Activated T-helper 2 cell treated with anti-CD3 and anti-CD28 coated beads, Interferon-gamma antibody, Interleukin-2, Interleukin-4, amounts not matched to agents 10 μg/mL and 5 μg/mL and 100 μg/mL, durations not matched to agents 14 hours and 24 hours and 36 hours (primary cell): Measurements from ENCODE around the gene TMEM101. TPM values are rescaled to one million over a fixed set of nuclear protein-coding genes. Genes with fewer than 3 reads are reported as not detected.
A peak's percentile ranks its signal among the peaks of the same experiment; 100 is the strongest.
"Not testable (repeated sequence)": the region's sequence is repeated elsewhere in the genome, so short reads cannot be mapped to it uniquely, and the experiment has no call there.

ENCODE experiments used
- DNase-seq: peaks from one replicate; pipeline ENCODE4 v3.0.0; 2021; ENCODE audit warnings: low spot score
- H3K27ac Mint-ChIP-seq: one replicate; pipeline ENCODE4 v1.8.0; 2021; ENCODE audit warnings: mixed read lengths
- H3K27me3 Mint-ChIP-seq: one replicate; pipeline ENCODE4 v1.8.0; 2021; ENCODE audit warnings: low read depth, mixed read lengths
- H3K36me3 Mint-ChIP-seq: one replicate; pipeline ENCODE4 v1.8.0; 2021; ENCODE audit warnings: low read depth, mixed read lengths
- H3K4me1 Mint-ChIP-seq: one replicate; pipeline ENCODE4 v1.8.0; 2021; ENCODE audit warnings: low read depth, mixed read lengths
- H3K4me3 Mint-ChIP-seq: one replicate; pipeline ENCODE4 v1.8.0; 2021; ENCODE audit warnings: low read depth, mild to moderate bottlenecking, moderate library complexity, mixed read lengths
- H3K9me3 Mint-ChIP-seq: one replicate; pipeline ENCODE4 v1.8.0; 2021; ENCODE audit warnings: mixed read lengths
- intact Hi-C: fragments of 100-400 bp; cut with micrococcal nuclease; formaldehyde crosslinking; loops from one replicate; pipeline ENCODE4 v1.15.1; 2023
- total RNA-seq: library from RNA; stranded (reverse); gene quantifications from 2 replicates; pipeline ENCODE4 v1.2.3, GENCODE V29; 2022

The TMEM101 gene
- total RNA-seq, 1 donor from 2014 or later: 29.5 TPM

DNA sequence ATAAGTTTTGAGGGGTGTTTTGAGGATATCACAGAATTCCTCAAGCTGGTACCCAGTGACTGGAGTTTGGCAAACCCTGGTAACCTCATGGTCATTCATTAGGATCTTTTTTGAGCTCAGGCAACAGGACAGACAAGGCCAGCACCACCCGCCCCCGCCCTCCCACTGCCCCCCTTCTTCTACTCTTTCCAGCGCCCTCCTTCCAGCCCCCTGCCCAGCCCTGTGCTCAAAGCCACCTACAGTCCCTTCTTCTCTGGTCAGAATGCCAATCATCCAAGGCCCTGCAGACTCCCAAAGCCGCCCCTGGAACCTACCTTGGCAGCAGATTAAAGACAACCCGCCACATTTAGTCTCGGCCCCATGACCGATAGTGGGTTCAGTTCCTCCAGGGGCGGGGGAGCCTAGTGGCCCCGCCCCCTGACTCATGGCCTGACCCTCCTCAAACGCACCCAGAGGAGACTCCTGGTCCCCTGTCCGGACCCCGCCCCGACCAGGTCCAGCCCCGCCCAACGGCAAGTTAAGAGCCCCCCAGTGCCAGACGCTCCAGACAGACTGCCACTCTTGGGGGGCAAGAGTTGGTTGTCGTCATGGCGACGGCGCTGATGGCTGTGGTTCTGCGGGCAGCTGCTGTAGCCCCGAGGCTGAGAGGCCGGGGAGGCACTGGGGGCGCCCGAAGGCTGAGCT lies 10.5 kb downstream of the TMEM101 start, which contains the start of gene NAGS:
NAGS (plus strand) TSS at position 546 of the 684 bp plus-strand sequence; CDS start at position 588, 42 bp downstream.
- DNase-seq: no peak
- peaks cover 8% of the 10 kb centered on the region for H3K36me3 Mint-ChIP-seq
- intact Hi-C loops: no loop called here
- peaks cover 24% of the 10 kb centered on the region for H3K27me3 Mint-ChIP-seq
- H3K4me3 Mint-ChIP-seq: no peak within 1 kb of the TSS
- no peaks in the 10 kb centered on the region for H3K9me3 Mint-ChIP-seq
- peaks cover 13% of the 10 kb centered on the region for H3K4me1 Mint-ChIP-seq
- H3K27ac Mint-ChIP-seq: no peak within 1 kb of the TSS

DNA sequence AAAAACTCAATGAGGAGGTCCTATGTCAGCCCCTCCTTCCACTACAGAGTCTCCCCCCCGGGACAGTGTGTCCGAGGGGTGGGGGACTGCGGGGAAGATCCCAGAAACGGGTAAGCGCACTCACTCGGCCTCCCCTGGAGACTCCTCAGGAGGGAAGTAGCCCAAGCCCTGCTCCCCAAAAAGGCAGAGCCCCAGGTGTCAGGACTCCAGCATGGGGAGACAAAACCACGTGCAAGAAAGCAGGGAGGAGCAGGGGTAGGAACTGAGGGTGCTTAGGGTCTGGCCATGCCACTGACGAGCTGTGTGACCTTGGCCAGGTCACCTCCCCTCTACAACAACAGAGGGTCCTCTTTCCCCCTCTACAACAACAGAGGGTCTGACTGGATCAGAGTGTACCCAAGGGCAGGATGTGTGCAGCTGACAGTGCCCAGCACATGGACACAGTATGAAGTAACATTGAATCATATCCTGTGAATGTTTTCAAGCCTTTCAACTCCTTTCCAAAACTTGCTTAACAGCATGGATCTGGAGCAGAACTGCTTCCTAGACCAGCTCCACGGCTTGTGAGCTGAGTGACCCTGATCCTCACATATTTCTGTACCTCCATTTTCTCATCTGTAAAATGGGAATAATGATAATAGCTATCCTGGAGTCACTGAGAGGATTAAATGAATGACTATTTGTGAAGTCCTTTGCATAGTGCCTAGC lies 12.5 kb downstream of the TMEM101 start:
- no peaks in the 10 kb centered on the region for H3K9me3 Mint-ChIP-seq

DNA sequence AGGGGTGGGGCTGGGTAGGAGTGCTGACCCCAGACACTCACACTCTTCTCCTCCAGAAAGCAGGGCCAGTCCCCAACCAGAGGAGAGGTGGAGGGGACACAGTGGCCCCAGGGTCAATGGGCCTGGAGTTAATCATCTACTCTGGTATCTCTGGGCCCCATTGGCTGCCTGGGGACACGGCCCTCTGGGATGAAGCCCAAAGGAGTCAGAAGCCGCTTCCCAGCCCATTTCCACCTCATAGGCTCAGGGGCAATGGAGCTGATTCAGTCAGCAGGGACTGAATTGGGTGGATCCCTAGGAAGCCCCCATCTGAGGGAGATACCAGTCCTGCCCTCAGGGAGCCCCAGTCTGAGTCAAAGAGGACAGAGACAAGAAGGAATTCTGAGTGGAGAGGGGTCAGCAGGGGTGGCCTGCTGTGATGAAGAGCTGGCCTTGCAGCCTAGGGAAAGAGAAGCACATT lies 13.3 kb downstream of the TMEM101 start:
- intact Hi-C loops: no loop called here
- Mint-ChIP-seq H3K4me1 (peaks cover 6% of the 10 kb centered on the region), H3K27me3 (peaks cover 27% of the 10 kb centered on the region), H3K4me3 (no peak overlapping the region), H3K36me3 (peaks cover 5% of the 10 kb centered on the region), H3K27ac (no peak overlapping the region), H3K9me3 (no peaks in the 10 kb centered on the region)
- DNase-seq: no peak

More for the DNA sequence above, 12.5 kb downstream of the TMEM101 start:
- Mint-ChIP-seq H3K4me1 (peaks cover 6% of the 10 kb centered on the region), H3K27me3 (peaks cover 29% of the 10 kb centered on the region), H3K27ac (no peak overlapping the region), H3K36me3 (peaks cover 5% of the 10 kb centered on the region), H3K4me3 (no peak overlapping the region)
- DNase-seq: no peak
- intact Hi-C loops: no loop called here

DNA sequence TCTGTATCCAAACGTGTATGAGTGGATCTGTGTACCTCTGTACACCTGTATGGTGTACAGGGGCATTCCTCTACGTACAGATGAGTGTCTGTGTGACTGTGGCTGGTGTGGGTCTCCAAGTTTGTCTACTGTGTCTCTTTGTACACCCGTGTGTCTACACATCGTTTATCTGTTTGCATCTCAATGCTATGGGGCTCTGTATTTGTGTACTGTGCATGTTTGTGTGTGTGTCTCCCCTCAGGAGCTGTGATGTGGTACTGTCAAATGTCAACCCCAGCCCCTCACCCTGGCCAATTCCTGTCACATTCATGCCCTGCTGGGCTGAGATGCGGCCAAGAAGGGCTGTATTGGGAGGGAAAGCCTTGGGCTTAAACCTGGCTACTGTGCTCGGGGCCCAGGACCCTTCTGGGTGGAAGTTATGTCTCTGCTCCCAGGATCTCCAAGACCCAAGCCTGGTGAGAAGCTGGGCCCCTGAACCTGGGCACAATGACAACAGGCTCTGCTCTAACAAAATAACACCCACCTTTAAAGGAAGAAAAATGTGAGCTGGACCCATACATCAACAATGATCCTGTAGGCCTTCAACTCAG lies 13.8 kb downstream of the TMEM101 start:
- Mint-ChIP-seq H3K9me3 (no peaks in the 10 kb centered on the region), H3K4me3 (no peak overlapping the region), H3K4me1 (peaks cover under 1% of the 10 kb centered on the region), H3K36me3 (peaks cover under 1% of the 10 kb centered on the region), H3K27ac (no peak overlapping the region), H3K27me3 (peaks cover 24% of the 10 kb centered on the region)
- intact Hi-C loops: no loop called here
- no peak for DNase-seq

DNA sequence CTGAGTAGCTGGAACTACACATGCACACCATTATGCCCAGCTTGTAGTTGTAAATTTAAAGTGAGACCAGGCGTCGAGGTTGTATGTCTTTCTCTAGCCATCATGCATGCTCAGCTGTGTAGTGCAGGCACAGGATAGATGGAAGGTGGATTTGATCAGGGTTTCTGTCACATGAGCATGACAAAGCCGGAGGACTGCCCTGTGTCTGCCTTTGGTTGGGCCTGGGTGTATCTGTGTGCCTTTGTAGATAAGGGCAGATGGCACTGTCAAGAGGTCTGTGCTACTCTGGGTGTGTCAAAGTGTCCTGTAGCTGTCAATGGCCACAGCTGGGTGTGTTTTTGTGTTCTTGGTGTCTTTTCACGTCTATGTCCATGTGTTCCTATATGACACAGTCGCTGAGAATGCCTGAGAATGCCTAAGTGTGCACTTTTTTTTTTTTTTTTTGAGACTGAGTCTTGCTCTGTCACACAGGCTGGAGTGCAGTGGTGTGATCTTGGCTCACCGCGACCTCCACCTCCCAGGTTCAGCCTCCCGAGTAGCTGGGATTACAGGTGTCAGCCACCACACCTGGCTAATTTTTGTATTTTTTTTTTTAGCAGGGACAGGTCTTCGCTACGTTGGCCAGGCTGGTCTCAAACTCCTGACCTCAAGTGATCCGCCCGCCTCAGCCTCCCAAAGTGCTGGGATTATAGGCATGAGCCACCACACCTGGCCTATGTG lies 14.5 kb downstream of the TMEM101 start:
- no peaks in the 10 kb centered on the region for H3K4me1 Mint-ChIP-seq

DNA sequence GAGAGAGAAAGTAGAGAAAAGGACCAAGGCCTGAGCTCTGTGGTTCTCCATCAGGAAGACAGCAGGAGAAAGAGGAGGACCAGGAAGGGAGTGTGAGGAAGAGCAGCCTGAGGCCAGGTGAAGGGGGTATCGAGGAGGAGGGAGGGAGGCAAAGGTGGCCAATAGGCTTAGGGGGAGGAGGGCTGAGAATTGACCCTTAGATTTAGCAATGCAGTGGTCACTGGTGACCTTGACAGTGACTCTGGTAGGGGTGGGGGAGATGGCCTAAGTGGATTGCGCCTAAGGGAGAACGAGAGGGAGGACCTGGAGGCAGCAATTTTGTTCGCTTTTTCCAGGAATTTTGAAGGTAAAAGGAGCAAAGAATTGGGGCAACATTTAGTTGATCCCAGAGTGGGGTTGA lies 15.7 kb downstream of the TMEM101 start:
- Mint-ChIP-seq H3K27ac (no peak overlapping the region), H3K36me3 (no peaks in the 10 kb centered on the region), H3K9me3 (no peaks in the 10 kb centered on the region), H3K4me3 (no peak overlapping the region), H3K27me3 (peaks cover 26% of the 10 kb centered on the region), H3K4me1 (no peaks in the 10 kb centered on the region)
- DNase-seq: no peak
- intact Hi-C loops: no loop called here

More for the DNA sequence above, 14.5 kb downstream of the TMEM101 start:
- H3K27ac Mint-ChIP-seq: no peak overlapping the region
- H3K4me3 Mint-ChIP-seq: no peak overlapping the region
- DNase-seq: no peak
- intact Hi-C loops: no loop called here
- peaks cover 23% of the 10 kb centered on the region for H3K27me3 Mint-ChIP-seq
- H3K36me3 Mint-ChIP-seq: no peaks in the 10 kb centered on the region
- H3K9me3 Mint-ChIP-seq: no peaks in the 10 kb centered on the region

DNA sequence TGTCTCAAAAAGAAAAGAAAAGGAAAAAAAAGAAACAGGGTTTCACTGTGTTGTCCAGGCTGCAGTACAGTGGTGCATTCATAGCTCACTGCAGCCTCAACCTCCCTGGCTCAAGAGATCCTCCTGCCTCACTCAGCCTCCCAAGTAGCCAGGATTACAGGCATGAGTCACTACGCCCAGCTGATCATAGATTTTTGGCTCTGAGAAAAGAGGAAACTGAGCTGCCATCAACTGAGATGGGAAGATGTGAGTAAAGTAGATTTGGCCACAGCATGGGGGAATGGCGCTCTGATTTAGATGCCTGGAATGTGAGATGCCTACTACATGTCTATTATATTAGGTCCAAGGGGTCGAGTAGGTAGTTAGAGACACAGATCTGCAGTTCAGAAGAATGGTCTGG lies 16.2 kb downstream of the TMEM101 start:
- Mint-ChIP-seq H3K9me3 (no peaks in the 10 kb centered on the region), H3K27ac (no peak overlapping the region)
- intact Hi-C loops: no loop called here

DNA sequence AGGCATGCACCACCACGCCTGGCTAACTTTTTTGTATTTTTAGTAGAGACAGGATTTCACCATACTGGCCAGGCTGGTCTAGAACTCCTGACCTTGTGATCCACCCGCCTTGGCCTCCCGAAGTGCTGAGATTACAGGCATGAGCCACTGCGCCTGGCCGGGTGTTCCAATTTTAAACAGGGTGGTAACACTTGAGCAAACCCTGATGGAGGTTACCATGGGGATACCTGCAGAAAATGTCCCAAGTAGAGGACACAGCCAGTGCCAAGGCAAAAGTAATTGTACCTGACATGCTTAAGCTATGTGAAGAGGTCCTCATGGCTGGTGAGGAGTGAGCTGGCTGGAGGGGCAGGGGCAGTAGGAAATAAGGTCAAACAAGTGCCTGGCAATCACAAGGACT lies 17.6 kb downstream of the TMEM101 start:
- H3K4me3 Mint-ChIP-seq, intact Hi-C loops, H3K4me1 Mint-ChIP-seq, DNase-seq, H3K27ac Mint-ChIP-seq, H3K36me3 Mint-ChIP-seq, H3K9me3 Mint-ChIP-seq: not testable (repeated sequence)
- peaks cover 22% of the 10 kb centered on the region for H3K27me3 Mint-ChIP-seq

More for the DNA sequence above, 16.2 kb downstream of the TMEM101 start:
- no peak for DNase-seq
- Mint-ChIP-seq H3K4me1 (no peaks in the 10 kb centered on the region), H3K4me3 (no peak overlapping the region), H3K36me3 (no peaks in the 10 kb centered on the region), H3K27me3 (peaks cover 24% of the 10 kb centered on the region)

DNA sequence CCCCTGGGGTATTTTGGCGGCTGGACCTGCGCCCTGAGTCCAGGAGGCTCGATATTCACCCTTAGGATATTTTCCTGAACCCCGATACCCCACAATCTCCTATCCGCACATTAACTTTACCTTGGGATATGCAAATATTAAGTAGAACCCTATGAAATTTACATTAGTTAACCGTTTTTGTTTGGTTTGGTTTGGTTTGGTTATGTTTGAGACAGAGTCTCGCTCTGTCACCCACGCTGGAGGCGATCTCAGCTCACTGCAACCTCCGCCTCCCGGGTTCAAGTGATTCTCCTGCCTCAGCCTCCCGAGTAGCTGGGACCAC lies 19.7 kb downstream of the TMEM101 start:
- no peak overlapping the region for H3K27ac Mint-ChIP-seq
- H3K9me3 Mint-ChIP-seq: no peaks in the 10 kb centered on the region
- peaks cover 18% of the 10 kb centered on the region for H3K27me3 Mint-ChIP-seq
- no peak for DNase-seq
- H3K4me3 Mint-ChIP-seq: no peak overlapping the region
- intact Hi-C loops: loop anchor here (1.0 to 2.0 kb wide), 2 partner anchors 51 to 84 kb away; no protein-coding TSS in a partner anchor
- no peaks in the 10 kb centered on the region for H3K36me3 Mint-ChIP-seq
- no peaks in the 10 kb centered on the region for H3K4me1 Mint-ChIP-seq

DNA sequence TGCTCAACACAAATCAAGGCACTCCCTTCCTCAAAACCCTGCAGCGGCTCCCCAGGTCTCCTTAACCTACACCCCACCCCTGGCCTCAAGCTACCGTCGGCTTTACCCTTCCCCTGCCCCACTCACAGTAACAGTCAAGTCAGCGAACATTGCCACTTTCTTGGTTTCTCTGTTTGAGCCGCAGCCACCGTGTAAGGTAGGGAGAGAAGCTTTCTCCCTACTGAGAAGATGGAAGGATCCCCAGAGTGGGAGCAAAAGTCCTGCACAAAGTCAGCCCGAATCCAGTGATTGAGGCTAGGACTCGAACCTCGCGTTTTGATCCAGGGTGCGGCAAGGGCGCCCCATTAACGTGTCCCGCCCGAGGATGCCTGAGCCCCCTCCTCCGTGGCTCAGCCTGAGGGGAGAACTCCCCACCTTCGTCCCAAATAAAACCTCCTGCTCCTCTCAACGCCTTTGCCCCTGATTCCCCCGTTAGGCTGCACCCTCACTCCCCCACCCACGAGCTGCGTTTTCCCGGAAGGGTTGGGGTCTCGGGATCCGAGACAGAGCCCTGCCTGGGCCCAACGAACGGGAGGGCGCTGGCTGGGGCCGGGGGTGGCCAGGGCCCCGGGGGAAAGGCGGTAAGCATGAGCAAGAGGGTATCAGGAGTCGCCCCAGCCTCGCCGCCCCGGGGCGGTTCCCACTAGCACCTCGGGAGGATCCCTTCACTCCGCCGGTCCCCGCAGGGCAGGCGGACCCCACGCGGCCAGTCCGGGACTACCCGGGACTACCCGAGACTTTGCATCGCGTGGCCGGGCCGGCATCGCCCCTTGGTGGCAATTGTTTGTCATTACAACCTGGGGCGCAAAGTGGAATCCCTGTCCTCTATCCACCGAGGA lies 20.3 kb downstream of the TMEM101 start:
- Mint-ChIP-seq H3K4me3 (no peak overlapping the region), H3K4me1 (no peaks in the 10 kb centered on the region), H3K27ac (no peak overlapping the region), H3K36me3 (no peaks in the 10 kb centered on the region), H3K27me3 (peaks cover 18% of the 10 kb centered on the region), H3K9me3 (no peaks in the 10 kb centered on the region)
- peak; percentile 54 for DNase-seq
- intact Hi-C loops: loop anchor here (1.0 to 2.0 kb wide), 2 partner anchors 50 to 84 kb away; no protein-coding TSS in a partner anchor

DNA sequence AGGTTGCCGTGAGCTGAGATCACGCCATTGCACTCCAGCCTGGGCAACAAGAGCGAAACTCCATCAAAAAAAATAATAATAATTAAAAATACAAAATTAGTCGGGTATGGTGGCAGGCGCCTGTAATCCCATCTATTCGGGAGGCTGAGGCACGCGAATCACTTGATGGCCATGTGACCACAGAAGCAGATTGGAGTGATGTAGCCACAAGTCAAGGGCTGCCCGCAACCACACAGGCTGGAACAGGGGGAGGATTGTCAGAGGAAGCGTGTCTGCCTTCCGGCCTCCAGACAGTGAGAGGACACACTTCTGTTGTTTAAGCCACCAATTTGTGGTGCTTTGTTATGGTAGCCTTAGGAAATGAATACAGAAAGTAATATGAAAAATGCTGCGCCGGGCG lies 22.1 kb downstream of the TMEM101 start:
- no peak for DNase-seq
- Mint-ChIP-seq H3K36me3 (no peaks in the 10 kb centered on the region), H3K27me3 (peaks cover 23% of the 10 kb centered on the region), H3K27ac (no peak overlapping the region), H3K9me3 (no peaks in the 10 kb centered on the region), H3K4me3 (no peak overlapping the region), H3K4me1 (no peaks in the 10 kb centered on the region)
- intact Hi-C loops: no loop called here

DNA sequence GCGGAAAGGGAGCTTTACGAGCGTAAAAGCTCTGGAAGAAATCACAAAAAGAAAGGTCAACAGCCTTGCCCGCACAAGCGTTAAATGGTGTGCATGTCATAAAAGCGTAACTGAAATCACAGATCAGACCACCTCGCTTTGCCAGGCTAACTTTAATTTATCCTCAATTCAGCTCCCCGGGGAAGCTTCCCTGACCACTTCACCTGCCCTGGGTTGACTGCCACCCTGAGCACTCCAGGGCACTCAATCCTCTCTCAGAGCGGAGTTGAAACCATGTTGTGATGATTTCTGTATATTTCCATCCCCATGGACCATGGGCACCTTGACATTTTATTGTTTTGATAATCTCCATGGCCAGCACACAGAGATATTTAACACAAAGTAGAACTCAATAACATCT lies 26.5 kb downstream of the TMEM101 start:
- H3K4me3 Mint-ChIP-seq: no peak overlapping the region
- H3K27me3 Mint-ChIP-seq: peaks cover 41% of the 10 kb centered on the region
- H3K27ac Mint-ChIP-seq: no peak overlapping the region
- intact Hi-C loops: no loop called here
- no peak for DNase-seq
- no peaks in the 10 kb centered on the region for H3K9me3 Mint-ChIP-seq
- H3K4me1 Mint-ChIP-seq: peaks cover 1% of the 10 kb centered on the region
- H3K36me3 Mint-ChIP-seq: no peaks in the 10 kb centered on the region
